Skin epidermis (tissue), 12 donors: ENCODE data around the gene NHERF2.
A peak's percentile ranks its signal among the peaks of the same experiment; 100 is the strongest.

ENCODE experiments used
- H3K27ac ChIP-seq, 21 experiments: fragments of 200-600 bp; sonication (generic) in 11 of 21; one replicate each; pipeline ENCODE4 v1.5.0; 2020; ENCODE audit warnings: mild to moderate bottlenecking in 3 of 21, inconsistent platforms in 2 of 21, moderate library complexity in 2 of 21
- H3K4me3 ChIP-seq, 7 experiments: fragments of 200-600 bp; sonication (generic) in 2 of 7; one replicate each; pipeline ENCODE4 v1.5.0; 2020; ENCODE audit warnings: inconsistent platforms in 2 of 7, mild to moderate bottlenecking in 2 of 7, moderate library complexity in 1 of 7

The NHERF2 gene

GRCh38 chr16:2085669-2086068 lies 59.0 kb downstream of the NHERF2 start:
- Histone ChIP-seq H3K4me3 (no peak overlapping the region), H3K27ac (peak overlapping the region in 1 of 21 experiments; percentile 16)

DNA sequence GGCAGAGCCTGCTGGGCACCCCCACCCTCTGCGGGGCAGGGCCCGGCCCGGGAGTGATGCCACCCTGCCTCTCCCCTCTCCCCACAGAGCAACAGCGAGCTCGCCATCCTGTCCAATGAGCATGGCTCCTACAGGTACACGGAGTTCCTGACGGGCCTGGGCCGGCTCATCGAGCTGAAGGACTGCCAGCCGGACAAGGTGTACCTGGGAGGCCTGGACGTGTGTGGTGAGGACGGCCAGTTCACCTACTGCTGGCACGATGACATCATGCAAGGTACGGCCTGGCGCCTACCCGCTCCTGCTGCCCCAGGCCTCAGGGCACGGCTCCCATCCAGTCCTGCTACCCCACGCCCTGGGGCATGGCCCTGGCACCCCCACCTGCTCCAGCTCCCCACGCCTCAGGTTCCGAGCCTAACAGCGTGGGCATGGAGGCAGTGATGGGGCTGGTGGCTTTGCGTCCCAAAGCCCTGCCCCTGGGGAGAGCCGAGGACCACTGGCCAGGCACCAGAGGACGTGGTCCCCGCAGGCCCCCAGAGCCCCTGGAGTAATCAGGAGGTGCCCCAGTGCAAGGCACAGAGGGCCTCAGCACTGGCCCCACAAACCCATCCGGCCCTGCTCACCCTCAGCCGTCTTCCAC lies 59.5 kb downstream of the NHERF2 start:
- peak overlapping the region in 1 of 21 experiments; percentile 16 for H3K27ac ChIP-seq
- no peak overlapping the region for H3K4me3 ChIP-seq

DNA sequence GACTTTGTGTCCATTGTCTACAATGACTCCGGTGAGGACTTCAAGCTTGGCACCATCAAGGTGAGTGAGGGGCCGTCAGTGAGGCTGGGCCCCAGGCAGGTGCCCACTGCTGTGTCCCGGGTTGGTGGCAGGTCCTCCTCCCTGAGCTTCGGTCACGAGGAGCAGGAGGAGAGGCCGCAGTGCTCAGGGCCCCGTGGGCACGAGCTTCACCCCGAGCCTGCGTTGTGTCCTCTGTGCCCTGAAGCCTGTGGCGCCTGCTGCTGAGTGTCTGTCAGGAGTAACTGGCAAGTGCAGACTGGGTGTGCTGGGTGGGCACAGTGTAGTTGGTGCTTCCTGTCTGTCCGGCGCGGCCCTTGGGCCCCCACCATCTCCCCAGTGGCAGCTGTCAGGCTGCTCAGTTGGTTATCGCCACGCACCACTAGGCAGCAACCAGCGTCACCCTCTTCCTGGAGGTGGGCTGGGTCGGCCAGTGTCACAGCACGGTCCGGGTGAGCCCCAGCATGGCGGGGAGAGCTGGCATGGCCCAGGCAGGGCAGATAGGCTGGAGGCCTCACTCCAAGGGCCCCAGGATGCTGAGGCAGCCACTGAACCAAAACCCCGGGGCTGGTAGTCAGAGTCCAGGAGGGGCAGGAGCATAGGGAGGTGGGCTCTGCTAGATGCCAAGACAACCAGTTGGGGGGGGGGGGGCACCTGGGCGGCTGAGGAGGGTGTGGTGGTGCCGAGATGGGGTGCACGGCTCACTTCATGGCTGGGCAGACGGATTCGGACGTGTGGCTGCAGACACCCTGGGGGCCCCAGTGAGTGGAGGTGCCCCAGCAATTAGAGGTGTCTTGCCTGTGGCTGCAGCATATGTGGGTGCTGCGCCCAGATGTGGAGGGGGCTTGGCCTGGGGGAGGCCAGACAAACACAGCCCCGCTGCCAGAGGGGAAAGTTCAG lies 60.4 kb downstream of the NHERF2 start:
- Histone ChIP-seq H3K27ac (no peak overlapping the region), H3K4me3 (no peak overlapping the region)

GRCh38 chr16:2087748-2088631 lies 61.3 kb downstream of the NHERF2 start:
- no peak overlapping the region for H3K27ac ChIP-seq
- H3K4me3 ChIP-seq: no peak overlapping the region
